Osteoblast (primary cell): ENCODE measurements around the gene OR2C3. TPM values are rescaled to one million over a fixed set of nuclear protein-coding genes. Genes with fewer than 3 reads are reported as not detected.

Experiments used
- DNase-seq: peaks from one replicate; pipeline ENCODE4 v3.0.0; 2011; ENCODE audit warnings: low spot score, mixed read lengths; ENCODE audit not compliant: insufficient read length; ENCODE audit errors: missing footprints
- H2AFZ ChIP-seq: 2 replicates; pipeline ENCODE4 v1.6.0; 2011; ENCODE audit warnings: mild to moderate bottlenecking, low read length
- H3K27ac ChIP-seq: 2 replicates; pipeline ENCODE4 v1.5.1; 2011; ENCODE audit warnings: mild to moderate bottlenecking, low read depth, low read length, moderate library complexity
- H3K27me3 ChIP-seq: 2 replicates; pipeline ENCODE4 v1.6.0; 2012; ENCODE audit warnings: mild to moderate bottlenecking, control low read depth, inconsistent platforms, low read length, moderate library complexity; ENCODE audit not compliant: insufficient read depth
- H3K36me3 ChIP-seq: 2 replicates; pipeline ENCODE4 v1.5.1; 2011; ENCODE audit warnings: mild to moderate bottlenecking, low read length, control low read depth, moderate library complexity; ENCODE audit not compliant: insufficient read depth
- H3K4me1 ChIP-seq: 2 replicates; pipeline ENCODE4 v1.5.1; 2011; ENCODE audit warnings: mild to moderate bottlenecking, low read length, control low read depth, moderate library complexity; ENCODE audit not compliant: insufficient read depth
- H3K4me2 ChIP-seq: 2 replicates; pipeline ENCODE4 v1.6.0; 2011; ENCODE audit warnings: mild to moderate bottlenecking, low read length; ENCODE audit not compliant: insufficient read depth
- H3K4me3 ChIP-seq: fragments of 200-600 bp; sonication (generic); 3 replicates; pipeline ENCODE4 v1.5.1; 2012; ENCODE audit warnings: mild to moderate bottlenecking, low read length, inconsistent platforms; ENCODE audit not compliant: insufficient read depth
- H3K79me2 ChIP-seq: 2 replicates; pipeline ENCODE4 v1.6.0; 2012; ENCODE audit warnings: mild to moderate bottlenecking, low read length, control low read depth, inconsistent platforms; ENCODE audit not compliant: insufficient read depth
- H3K9me3 ChIP-seq: 2 replicates; pipeline ENCODE4 v1.5.1; 2011; ENCODE audit warnings: low read depth, low read length, control low read depth
- H4K20me1 ChIP-seq: 2 replicates; pipeline ENCODE4 v1.6.0; 2012; ENCODE audit warnings: mild to moderate bottlenecking, low read length, control low read depth; ENCODE audit not compliant: insufficient read depth
- total RNA-seq: library from RNA; depleted of rRNA; stranded (reverse); fragments of >200 nt; gene quantifications from 2 replicates; pipeline ENCODE4 v1.2.3, GENCODE V29; 2012
- TF ChIP-seq, protein P1 (sequence below): IDR thresholded peaks from 2 replicates; pipeline ENCODE4 v1.5.1; 2011; ENCODE audit warnings: mild to moderate bottlenecking, low read depth, low read length, moderate library complexity; ENCODE audit errors: extremely low read depth

OR2C3 gene
- total RNA-seq, 1 donor: not detected

DNA sequence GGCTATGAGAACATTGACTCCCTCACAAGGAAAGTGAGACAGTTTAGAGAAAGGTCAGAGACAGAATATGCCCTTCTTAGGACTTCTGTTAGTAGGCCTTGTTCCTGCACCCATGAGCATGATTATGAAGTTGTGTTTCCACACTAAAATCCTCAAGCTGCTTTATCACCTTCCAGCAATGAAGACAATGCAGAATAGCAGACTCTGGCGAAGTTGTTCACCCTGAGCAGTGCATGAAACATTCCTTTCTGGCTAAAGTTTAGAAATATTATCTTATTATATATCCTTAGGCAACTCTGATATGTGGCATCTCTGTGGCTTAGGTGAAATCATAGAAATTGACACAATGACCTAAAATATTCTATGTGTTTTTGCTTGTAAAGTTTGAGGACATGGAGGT lies 38.0 kb upstream of the OR2C3 start:
- Histone ChIP-seq H3K4me2 (no peak overlapping the region), H2AFZ (no peak overlapping the region), H3K9me3 (peaks cover 3% of the 10 kb centered on the region), H3K4me1 (no peaks in the 10 kb centered on the region), H3K79me2 (no peaks in the 10 kb centered on the region), H3K27ac (no peak overlapping the region), H3K36me3 (no peaks in the 10 kb centered on the region), H3K27me3 (no peaks in the 10 kb centered on the region), H4K20me1 (no peaks in the 10 kb centered on the region), H3K4me3 (no peak overlapping the region)
- no peak for DNase-seq
- TF ChIP-seq, protein P1, sequence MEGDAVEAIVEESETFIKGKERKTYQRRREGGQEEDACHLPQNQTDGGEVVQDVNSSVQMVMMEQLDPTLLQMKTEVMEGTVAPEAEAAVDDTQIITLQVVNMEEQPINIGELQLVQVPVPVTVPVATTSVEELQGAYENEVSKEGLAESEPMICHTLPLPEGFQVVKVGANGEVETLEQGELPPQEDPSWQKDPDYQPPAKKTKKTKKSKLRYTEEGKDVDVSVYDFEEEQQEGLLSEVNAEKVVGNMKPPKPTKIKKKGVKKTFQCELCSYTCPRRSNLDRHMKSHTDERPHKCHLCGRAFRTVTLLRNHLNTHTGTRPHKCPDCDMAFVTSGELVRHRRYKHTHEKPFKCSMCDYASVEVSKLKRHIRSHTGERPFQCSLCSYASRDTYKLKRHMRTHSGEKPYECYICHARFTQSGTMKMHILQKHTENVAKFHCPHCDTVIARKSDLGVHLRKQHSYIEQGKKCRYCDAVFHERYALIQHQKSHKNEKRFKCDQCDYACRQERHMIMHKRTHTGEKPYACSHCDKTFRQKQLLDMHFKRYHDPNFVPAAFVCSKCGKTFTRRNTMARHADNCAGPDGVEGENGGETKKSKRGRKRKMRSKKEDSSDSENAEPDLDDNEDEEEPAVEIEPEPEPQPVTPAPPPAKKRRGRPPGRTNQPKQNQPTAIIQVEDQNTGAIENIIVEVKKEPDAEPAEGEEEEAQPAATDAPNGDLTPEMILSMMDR: no peak

DNA sequence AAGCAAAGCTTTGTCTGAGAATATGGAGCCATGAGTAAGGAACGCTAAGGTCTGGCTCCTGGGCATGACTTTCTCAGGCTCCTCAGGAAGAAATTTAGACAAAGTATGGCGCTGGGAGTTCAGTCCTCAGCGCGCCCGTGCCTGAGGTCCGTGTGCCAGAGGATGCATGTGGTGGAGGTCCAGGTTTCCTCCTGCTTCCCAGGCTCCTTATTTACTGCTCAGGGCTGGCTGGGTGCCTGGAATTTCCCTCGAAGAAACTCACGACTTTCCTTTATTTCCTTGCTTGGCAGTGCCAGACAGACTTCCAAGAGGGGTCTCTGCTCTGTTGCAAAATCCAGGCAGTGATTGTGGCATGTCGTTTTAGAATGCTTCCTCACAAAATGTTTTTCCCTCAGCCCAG lies 26.0 kb upstream of the OR2C3 start:
- no peak for DNase-seq
- Histone ChIP-seq H3K9me3 (no peaks in the 10 kb centered on the region), H2AFZ (no peak overlapping the region), H3K4me1 (no peaks in the 10 kb centered on the region), H3K27ac (no peak overlapping the region), H4K20me1 (no peaks in the 10 kb centered on the region), H3K4me2 (no peak overlapping the region), H3K4me3 (no peak overlapping the region), H3K36me3 (no peaks in the 10 kb centered on the region), H3K27me3 (no peaks in the 10 kb centered on the region), H3K79me2 (no peaks in the 10 kb centered on the region)
- TF ChIP-seq, protein P1: no peak

DNA sequence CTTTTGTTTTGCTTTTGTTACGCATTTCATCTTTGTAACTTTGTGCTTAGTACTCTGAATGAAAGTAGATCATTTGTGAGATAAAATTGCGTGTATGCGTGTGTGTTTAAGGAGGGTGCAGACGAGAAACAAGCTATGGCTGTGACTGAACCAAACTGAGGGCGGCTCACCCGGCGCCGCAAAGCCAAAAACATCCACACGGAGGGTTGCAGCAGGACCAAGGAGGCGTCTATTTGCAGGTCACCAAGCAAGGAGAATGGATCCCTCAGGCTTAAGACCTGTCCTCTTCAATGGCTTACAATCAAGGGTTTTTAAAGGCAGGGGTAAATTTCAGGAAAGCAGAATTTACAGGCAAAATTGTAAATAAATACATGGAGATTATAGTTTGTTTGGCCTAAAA lies 25.5 kb upstream of the OR2C3 start:
- TF ChIP-seq, protein P1: no peak
- no peak overlapping the region for H3K27ac ChIP-seq
- H3K36me3 ChIP-seq: no peaks in the 10 kb centered on the region
- no peaks in the 10 kb centered on the region for H4K20me1 ChIP-seq
- H3K9me3 ChIP-seq: no peaks in the 10 kb centered on the region
- H3K79me2 ChIP-seq: no peaks in the 10 kb centered on the region
- H3K27me3 ChIP-seq: no peaks in the 10 kb centered on the region
- H3K4me1 ChIP-seq: no peaks in the 10 kb centered on the region
- H3K4me3 ChIP-seq: no peak overlapping the region
- DNase-seq: no peak
- no peak overlapping the region for H2AFZ ChIP-seq
- no peak overlapping the region for H3K4me2 ChIP-seq

DNA sequence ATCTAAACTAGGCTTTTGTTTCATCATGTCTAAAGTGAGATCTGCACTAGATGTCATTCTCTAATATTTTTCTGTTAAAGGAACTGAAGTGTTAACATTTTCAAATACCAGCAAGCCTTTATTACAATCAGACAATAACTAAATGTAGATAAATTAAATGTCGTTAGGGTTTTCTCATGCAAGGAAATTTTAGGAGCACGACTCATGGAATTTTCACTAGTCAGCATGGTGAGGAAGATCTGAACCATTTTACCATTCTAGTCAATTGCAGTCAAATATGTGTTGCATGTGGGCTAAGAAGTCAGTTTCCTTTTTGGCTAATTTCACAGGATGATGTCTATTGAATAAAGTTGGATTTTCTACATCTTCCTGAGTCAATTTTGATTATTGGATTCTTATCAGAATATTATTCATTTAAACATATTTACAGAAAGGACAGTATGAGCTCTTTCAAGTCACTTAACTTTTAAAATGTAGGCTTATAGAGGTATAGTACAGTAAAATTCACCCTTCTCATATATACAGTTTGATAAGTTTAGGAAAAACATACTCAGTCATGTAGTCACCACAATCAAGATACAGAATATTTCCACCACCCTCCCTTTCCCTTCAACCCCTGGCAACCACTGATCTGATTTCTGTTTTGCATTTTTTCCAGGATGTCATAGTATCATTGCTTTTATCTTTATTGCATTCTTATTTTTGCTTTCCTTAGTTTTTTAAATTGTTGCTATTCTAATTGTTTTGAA lies 21.9 kb upstream of the OR2C3 start:
- Histone ChIP-seq H2AFZ (no peak overlapping the region), H3K27ac (no peak overlapping the region), H3K36me3 (no peaks in the 10 kb centered on the region), H3K9me3 (no peaks in the 10 kb centered on the region), H3K27me3 (no peaks in the 10 kb centered on the region), H3K4me1 (no peaks in the 10 kb centered on the region), H4K20me1 (no peaks in the 10 kb centered on the region), H3K4me3 (no peak overlapping the region), H3K79me2 (no peaks in the 10 kb centered on the region), H3K4me2 (no peak overlapping the region)
- peak; percentile 39 for DNase-seq
- TF ChIP-seq, protein P1: no peak
